Measurements from ENCODE around the gene SPRED2. TPM values are rescaled to one million over a fixed set of nuclear protein-coding genes. Genes with fewer than 3 reads are reported as not detected.

The SPRED2 gene
- total and polyA plus RNA-seq, 10 donors: 3.5 to 26.4 (median 13.8) TPM

DNA sequence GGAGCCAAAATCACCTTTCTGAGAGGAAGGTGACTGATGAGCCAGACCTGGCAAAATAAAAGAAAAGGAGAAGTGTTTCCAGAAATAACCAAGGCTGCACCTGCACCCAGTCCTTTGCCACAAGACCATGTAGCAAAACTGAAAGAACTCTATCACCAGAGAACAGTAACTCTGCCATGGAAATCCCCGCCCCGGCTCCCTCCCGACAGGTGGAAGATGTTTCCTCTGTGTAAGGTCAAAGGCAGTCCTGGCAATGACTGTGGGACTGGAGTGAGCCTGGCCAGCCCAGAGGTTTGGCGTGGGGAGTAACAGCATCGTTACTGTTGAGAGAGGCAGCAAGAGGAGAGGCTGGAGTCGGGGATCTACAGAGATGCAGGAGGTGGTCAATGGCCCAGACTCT, 42.3 kb downstream of the SPRED2 start:
- intact Hi-C loops (cut with DNase I; ENCODE audit: low total_unique reads): no loop called here
- WGBS, 5 donors: 26 to 39% (median 31%) methylated on average over 6 of the region's 6 CpGs
- H3K4me1 ChIP-seq: peaks cover 0 to 78% (median 24%) of the 10 kb centered on the region in 6 donors
- H3K27me3 ChIP-seq (replicated peaks in 1 of 7): no peaks in the 10 kb centered on the region
- H3K9me3 ChIP-seq: no peaks in the 10 kb centered on the region
- peak in 1 of 3 donors; percentile 12 for TF ChIP-seq POLR2AphosphoS5 (IDR thresholded peaks at IDR 0.05)
- TF ChIP-seq, protein P1, sequence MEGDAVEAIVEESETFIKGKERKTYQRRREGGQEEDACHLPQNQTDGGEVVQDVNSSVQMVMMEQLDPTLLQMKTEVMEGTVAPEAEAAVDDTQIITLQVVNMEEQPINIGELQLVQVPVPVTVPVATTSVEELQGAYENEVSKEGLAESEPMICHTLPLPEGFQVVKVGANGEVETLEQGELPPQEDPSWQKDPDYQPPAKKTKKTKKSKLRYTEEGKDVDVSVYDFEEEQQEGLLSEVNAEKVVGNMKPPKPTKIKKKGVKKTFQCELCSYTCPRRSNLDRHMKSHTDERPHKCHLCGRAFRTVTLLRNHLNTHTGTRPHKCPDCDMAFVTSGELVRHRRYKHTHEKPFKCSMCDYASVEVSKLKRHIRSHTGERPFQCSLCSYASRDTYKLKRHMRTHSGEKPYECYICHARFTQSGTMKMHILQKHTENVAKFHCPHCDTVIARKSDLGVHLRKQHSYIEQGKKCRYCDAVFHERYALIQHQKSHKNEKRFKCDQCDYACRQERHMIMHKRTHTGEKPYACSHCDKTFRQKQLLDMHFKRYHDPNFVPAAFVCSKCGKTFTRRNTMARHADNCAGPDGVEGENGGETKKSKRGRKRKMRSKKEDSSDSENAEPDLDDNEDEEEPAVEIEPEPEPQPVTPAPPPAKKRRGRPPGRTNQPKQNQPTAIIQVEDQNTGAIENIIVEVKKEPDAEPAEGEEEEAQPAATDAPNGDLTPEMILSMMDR (IDR thresholded peaks at IDR 0.05 in 8 of 11, conservative IDR thresholded peaks at IDR 0.05 in 3 of 11): no peak
- peak; percentile 81 for DNase-seq
- no peaks in the 10 kb centered on the region for H3K36me3 ChIP-seq
- no peak overlapping the region for H3K27ac ChIP-seq
- peak overlapping the region in 1 of 8 donors; percentile 25 for H3K4me3 ChIP-seq

DNA sequence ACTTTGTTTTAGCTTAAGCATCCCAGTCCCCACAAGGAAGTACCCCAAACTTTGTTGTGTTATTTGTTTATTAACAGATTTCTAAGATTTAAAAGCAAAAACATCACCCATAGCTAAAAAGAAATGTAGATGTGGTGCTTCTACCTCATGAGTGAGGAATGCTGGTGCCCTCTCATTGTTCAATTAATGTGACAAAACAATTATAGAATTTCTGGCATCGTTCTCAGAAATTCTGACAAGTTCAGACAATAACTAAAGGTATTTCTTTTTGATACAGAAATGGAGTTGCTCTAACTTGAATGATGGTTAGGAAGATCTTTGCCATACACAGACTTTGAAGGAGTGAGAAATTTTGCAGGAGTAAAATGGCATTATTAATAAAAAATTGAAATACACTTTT, 42.9 kb downstream of the SPRED2 start:
- no peaks in the 10 kb centered on the region for H3K9me3 ChIP-seq
- peaks cover 0 to 78% (median 28%) of the 10 kb centered on the region in 6 donors for H3K4me1 ChIP-seq
- no peaks in the 10 kb centered on the region for H3K36me3 ChIP-seq
- 77 to 100% (median 86%) methylated on average over 1 of the region's 1 CpG for WGBS, 5 donors
- no peak overlapping the region for H3K27ac ChIP-seq
- no peaks in the 10 kb centered on the region for H3K27me3 ChIP-seq (replicated peaks in 1 of 7)
- no peak overlapping the region for H3K4me3 ChIP-seq
- intact Hi-C loops (cut with DNase I; ENCODE audit: low total_unique reads): no loop called here
- no peak for TF ChIP-seq POLR2A (IDR thresholded peaks at IDR 0.05)
- no peak for TF ChIP-seq POLR2AphosphoS5 (IDR thresholded peaks at IDR 0.05)
- TF ChIP-seq, protein P1 (IDR thresholded peaks at IDR 0.05 in 8 of 11, conservative IDR thresholded peaks at IDR 0.05 in 3 of 11): no peak
- DNase-seq: no peak

DNA sequence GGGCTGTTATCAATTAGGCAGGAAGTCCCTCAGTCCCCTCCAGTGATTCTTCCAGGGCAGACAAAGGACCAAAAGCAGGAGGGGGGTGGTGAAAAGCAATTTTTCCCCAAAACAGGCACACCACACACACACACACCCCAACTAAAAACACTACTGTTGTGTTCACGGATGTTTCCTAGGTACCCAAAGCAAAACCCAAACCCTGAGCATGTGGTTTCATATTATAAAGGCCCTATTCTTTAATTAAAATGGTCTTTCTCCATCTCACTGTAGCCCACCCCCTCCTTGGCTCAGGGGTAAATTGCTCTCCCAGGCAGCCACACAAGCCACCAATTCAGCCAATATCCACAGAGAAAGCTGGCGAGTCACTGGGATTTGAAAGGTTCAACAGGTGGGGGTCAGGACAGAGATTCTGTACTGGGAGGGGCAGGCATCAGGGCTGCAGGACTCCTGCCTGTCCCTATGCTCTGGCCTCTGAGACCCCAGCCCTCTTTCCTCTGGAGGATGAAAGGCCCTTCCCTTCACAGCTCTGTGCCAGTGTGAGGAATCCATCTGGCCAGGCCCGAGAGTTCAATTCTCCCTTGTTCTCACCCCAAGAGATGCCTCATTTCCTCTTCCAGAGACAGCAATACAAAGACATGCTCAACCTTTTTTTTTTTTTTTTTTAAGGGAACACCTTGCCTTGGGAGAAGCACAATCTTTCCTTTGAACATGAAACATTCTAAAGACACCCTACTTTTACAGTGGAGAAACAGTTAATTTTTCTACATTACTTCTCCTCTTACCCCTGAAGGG, 43.6 kb downstream of the SPRED2 start:
- TF ChIP-seq, protein P1 (IDR thresholded peaks at IDR 0.05 in 8 of 11, conservative IDR thresholded peaks at IDR 0.05 in 3 of 11): no peak
- no peak for TF ChIP-seq POLR2AphosphoS5 (IDR thresholded peaks at IDR 0.05)
- no peak for TF ChIP-seq POLR2A (IDR thresholded peaks at IDR 0.05)

DNA sequence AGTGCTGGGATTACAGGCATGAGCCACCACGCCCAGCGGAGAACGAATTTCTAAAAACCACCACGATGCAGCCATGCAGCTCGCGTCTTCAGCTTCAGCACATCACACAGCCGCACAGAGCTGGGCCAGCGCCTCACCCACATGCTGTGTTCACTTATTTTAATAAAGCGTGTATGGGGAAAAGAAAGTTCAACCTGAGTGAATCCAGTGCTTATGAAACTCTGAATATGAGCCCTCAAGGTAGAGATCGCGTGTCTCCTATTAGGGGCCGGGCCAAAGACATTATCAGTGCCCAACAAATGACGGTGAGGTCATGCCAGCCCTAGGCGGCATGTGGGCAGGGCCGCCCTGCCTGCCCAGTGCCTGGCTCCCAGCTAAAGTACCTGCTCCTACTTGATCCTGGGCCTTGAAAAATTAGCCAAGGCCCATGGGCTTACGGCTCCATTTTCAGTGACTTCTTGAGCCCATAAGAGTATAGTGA, 44.3 kb downstream of the SPRED2 start:
- H3K9me3 ChIP-seq: no peaks in the 10 kb centered on the region
- H3K36me3 ChIP-seq: no peaks in the 10 kb centered on the region
- intact Hi-C loops (cut with DNase I; ENCODE audit: low total_unique reads): no loop called here
- no peak overlapping the region for H3K4me3 ChIP-seq
- no peak overlapping the region for H3K27ac ChIP-seq
- H3K4me1 ChIP-seq: peaks cover 11 to 79% (median 40%) of the 10 kb centered on the region in 6 donors
- TF ChIP-seq POLR2A (IDR thresholded peaks at IDR 0.05) (no peak), POLR2AphosphoS5 (IDR thresholded peaks at IDR 0.05) (no peak)
- TF ChIP-seq, protein P1 (IDR thresholded peaks at IDR 0.05 in 8 of 11, conservative IDR thresholded peaks at IDR 0.05 in 3 of 11): no peak
- WGBS, 5 donors: 74 to 87% (median 76%) methylated on average over 12 to 16 of the region's 16 CpGs
- DNase-seq: no peak
- H3K27me3 ChIP-seq (replicated peaks in 1 of 7): no peaks in the 10 kb centered on the region

More for the DNA sequence above, 43.6 kb downstream of the SPRED2 start:
- no peaks in the 10 kb centered on the region for H3K36me3 ChIP-seq
- intact Hi-C loops (cut with DNase I; ENCODE audit: low total_unique reads): no loop called here
- peaks cover 4 to 78% (median 34%) of the 10 kb centered on the region in 6 donors for H3K4me1 ChIP-seq
- no peaks in the 10 kb centered on the region for H3K9me3 ChIP-seq
- no peak for DNase-seq
- no peak overlapping the region for H3K27ac ChIP-seq
- 78 to 88% (median 80%) methylated on average over 3 of the region's 3 CpGs for WGBS, 5 donors
- no peaks in the 10 kb centered on the region for H3K27me3 ChIP-seq (replicated peaks in 1 of 7)
- no peak overlapping the region for H3K4me3 ChIP-seq

Data from spleen (tissue), 11 donors.